Epithelial cell of prostate (primary cell): ENCODE results near the gene MARK3.

Experiments used
- DNase-seq: peaks from one replicate; pipeline ENCODE4 v3.0.0-alpha.2; 2011; ENCODE audit warnings: low read depth, low spot score
- H3K27ac ChIP-seq: fragments of 450-650 bp; 2 replicates; pipeline ENCODE4 v1.5.1; 2017; ENCODE audit warnings: mild to moderate bottlenecking

The MARK3 gene

DNA sequence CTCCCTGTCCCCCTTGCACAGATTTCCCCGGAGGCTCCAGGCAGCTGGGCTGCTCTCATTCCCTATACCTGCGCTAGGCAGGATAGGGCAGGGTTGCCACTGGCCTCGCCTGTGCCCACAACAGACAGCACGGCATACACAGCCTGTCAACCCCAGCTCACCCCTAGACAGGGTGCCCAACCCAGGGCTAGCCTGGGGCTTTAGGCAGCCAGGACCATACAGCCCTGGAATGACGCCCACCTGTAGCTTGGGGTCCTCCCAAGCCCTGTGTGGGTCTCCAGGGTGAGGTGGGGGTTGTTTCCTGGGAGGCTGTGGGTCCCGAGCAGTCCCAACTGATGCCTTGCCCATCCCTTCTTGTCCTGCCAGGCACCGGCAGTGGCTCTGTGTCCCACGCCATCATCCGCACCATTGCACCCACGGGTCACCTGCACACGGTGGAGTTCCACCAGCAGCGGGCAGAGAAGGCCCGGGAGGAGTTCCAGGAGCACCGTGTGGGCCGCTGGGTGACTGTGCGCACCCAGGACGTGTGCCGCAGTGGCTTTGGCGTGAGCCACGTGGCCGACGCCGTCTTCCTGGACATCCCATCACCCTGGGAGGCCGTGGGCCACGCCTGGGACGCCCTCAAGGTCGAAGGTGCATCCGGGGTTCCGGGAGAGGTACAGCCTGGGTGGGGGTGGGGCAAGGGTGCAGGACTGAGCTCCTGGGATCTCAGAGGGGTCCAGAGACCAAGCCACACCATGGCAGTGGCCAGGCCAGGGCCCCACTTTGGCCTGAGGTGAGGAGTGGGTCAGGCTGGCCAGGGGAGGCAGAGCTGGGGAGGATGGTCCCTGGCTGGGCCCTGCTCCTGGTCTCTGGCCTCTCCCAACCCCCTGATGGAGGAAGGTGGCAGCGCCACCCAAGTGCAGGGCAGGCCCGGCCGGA, 147.3 kb downstream of the MARK3 start:
- no peak overlapping the region for H3K27ac ChIP-seq
- no peak for DNase-seq

DNA sequence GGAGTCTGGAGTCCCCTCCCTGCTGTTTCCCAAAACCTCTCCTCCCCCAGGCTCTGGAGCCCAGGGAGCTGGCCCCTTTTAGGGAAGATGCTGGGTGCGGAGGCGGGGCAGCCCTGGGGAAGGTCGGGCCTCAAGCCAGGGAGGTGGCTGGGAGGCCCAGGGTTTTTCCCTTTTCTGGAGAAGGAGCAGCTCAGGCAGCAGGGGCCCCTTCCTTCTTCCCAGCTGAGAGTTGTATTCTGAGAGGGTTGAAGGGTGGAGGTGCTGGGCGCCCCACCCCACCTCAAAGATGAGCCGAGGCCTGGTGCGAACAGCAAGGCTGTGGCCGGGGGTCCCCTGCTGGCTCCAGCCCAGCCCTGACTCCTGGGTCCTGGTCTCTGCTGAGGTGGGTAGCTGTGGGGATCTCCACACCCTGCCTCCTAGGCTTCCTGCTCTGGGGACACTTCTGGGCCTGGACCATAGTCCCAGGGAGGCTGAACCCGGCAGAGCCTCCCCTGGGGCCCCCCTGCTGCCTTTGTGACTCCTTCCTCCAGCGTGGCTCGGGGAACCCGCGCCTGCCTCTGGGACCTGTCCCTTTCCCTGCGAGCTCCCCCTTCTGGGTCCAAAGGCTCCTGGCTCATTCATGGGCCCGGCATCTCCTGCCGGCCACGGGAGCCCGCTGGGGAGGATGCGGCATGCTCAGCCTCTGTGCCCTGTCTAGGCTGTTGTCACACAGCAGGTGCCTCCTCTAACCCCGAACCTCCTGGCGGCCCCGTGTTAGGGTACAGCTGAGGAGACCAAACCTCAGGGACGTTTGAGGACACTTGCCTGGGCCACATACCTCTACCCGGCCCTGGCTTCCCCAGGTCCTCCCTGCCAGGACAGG, 148.2 kb downstream of the MARK3 start:
- no peak overlapping the region for H3K27ac ChIP-seq
- no peak for DNase-seq

DNA sequence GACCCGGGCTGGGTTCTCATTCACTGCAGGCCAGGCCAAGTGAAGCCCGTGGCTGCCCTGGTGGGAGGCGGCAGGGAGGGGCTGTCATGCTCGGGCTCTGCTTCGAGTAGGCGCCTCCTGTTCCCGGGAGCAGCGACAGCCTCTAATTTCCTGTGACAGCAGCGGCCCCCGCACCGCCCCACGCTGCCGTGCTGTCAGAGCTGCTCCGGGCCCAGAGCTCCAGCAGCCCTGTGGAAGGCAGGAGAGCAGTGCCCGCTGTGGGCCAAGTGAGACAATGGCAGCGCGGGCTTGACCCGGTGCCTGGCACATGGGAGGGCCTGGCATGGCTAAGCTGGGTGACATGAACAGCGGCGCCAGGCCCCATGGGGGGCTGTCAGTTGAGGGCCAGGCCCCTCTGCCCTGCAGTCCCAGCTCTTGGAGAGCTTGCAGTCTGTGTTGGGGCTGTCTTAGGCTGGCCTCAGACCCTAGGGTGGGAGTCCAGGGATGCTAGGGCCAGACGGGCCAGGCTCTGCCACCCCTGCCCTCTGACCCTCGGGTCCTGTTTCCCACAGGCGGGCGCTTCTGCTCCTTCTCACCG, 148.9 kb downstream of the MARK3 start:
- H3K27ac ChIP-seq, result no peak overlapping the region
- DNase-seq, result no peak

DNA sequence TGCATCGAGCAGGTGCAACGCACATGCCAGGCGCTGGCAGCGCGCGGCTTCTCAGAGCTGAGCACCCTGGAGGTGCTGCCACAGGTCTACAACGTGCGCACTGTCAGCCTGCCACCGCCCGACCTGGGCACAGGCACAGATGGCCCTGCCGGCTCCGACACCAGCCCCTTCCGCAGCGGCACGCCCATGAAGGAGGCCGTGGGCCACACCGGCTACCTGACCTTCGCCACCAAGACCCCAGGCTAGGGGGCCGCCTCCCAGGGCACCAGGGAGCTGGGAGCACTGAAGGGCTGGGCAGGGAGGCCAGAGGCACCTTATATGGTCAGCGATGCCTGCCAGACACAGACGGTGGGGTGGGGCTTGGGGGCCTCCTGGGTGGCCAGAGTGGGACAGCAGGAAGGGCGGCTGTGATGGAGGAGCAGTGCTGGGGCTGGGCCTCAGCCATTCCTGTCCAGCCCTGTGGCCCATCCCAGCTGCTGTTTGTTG, 149.4 kb downstream of the MARK3 start:
- no peak overlapping the region for H3K27ac ChIP-seq
- DNase-seq, result no peak

DNA sequence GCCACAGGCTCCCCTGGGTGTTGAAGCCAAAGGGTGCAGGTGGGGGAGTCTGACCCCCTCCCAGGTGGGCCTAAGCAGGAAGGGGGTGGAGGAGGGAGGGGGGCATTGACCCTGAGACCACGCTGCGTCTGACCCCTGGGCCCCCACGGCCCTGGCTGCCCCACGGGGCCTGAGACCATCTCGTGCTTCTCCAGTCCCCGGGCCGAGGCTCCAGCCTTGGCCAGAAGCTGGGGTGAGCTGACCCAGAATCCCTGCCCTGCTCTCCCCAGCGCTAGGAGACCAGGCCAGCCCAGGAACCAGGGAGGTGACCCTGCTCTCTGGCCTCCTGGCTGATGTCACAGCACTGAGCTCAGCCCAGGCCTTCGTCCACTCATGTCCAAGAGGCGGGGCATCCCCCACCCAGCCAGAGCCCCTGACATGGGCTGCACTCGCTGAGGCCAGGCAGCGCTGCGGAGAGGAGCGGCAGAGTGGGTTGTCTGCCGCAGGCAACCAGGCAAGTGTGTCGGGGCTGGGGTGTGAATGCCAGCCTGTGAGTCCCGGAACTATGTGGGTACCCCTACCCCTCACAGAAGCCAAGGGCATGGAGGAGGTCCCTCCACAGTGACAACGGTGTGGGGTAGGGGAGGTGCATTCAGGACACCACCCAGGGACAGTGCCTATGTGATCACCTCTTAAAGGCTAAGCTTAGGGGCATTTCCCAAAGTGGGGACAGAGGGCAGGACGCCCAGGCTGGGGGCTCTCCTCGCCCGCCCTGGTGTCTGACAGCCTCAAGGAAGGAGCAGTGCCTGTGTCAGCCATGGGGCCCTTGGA, 150.1 kb downstream of the MARK3 start:
- H3K27ac ChIP-seq, result no peak overlapping the region
- DNase-seq, result no peak

DNA sequence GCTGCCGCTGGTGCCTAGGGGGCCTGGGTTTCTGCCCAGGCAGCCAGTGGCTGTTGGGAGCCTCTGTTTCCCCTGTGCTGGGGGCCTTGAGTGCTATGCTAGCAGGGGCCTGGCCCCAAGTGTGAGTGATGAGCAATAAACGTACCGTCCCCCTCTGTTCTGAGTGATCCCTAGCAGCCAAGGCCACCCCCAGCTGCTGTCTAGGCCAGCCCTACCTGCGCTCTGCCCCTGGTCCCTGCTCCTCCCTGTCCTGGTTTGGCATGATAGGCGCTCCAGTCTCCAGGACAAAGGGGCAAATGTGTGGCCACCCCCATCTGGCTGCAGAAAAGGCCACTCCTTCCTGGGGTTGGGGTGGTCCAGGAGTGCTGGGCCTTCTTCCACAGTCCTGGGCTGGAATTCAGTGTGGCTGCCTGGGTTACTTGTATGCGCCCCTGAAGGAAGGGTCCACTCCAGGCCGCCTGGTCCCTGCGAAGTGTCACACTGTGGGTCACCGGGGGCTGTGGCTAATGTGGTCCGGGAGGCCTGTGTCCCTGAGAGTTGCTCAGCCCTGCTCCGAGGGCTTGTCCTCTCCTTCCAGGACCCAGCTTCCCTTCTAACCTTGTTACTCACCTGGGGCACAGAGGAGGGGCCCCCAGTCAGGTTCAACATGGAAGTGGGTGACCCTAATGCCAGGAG, 150.8 kb downstream of the MARK3 start:
- no peak for DNase-seq
- H3K27ac ChIP-seq, result no peak overlapping the region

DNA sequence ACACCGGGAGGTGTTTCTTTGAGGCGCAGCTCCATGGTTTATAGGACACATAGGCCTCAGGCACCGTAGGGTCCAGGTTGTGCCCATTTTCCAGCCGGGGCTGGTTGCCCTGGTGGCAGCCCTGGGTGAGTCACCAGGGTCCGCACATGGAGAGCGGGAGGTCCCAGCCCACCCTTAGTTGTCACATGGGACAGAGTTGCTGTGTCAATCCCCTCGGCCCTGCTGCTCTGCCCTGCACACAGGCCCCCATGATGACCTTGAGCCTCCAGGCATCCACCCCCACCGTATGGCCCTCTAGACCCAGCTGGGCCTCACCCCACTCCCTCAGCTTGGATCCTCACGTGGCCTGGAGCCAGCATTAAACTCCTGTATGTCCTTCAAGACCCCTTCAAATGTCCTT, 151.5 kb downstream of the MARK3 start:
- no peak for DNase-seq
- peak overlapping the region; percentile 42 for H3K27ac ChIP-seq

DNA sequence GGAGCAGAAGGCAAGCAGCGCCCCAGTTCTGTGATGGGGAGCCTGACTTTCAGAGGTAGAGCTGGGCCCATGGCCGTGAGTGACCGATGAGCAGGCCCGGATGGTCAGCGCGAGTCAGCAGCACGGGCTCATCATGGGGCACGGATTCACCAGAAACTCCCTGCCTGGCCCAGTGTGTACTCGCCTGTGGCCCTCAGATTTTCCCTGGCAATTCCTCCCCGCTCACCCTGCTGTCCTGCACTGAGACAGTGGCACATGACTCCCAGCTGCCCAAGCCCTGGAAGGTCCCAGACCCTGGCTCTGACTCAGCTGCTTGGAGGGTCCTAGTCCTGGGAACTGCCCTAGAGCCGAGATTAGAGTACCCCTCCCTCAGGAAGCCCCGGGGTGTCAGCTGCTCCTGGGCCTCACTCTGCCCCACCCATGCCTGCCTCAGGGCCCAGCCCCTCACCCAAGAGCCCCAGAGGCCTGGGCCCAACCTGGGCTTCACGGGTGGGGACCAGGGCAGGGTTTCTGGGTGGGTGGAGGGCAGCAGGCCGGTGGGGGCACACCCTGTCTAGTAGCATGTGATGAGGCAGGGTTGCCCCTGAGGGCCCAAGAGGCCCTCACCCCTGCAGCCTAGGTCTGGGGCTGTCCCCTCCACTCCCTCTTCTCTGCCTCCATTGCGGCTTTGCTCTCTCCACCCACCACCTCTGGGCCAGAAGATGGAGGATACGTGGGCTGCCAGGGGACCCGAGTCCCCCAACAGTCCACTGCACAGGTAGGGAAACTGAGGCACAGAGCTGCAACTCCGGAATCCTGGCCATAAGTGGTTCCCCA, 152.2 kb downstream of the MARK3 start:
- DNase-seq, result no peak
- H3K27ac ChIP-seq, result peak overlapping the region; percentile 42

DNA sequence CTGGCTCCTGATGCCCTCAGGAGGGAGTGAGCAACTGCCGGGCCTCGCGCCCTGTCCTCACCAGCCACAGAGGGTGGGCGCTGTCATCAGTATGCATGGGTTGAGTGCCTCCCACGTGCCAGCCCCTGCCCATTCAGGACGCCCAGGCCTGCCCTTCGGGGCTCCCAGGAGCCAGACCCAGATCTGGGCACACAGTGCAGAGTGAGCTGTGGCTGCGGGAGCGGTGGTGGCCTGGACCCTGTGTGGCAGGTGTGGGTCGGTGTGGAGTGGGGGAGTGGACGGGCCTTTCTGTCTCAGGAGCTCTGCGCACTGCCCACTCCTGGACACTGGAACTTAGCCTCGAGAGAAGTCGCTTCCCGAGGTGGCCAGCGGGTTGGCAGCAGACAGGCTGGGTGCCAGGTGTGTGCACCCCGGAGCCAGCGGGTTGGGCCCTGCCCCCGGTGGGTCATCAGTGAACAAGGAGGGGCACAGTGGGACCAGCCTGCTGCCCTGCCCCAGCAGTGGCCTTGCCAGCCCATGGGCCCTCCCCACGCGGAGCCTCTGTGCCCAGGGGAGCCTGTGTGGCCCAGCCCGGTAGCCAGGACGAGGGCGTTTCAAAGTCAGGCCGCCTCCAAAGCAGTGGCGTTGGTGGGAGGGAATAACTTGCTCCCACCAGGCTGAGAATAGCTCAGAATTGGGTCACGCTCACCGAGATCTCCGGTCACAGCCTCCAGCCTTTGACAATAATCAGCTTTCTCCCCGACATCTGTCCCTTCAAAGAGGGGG, 153.3 kb downstream of the MARK3 start:
- DNase-seq, result no peak
- peak overlapping the region; percentile 99 for H3K27ac ChIP-seq

DNA sequence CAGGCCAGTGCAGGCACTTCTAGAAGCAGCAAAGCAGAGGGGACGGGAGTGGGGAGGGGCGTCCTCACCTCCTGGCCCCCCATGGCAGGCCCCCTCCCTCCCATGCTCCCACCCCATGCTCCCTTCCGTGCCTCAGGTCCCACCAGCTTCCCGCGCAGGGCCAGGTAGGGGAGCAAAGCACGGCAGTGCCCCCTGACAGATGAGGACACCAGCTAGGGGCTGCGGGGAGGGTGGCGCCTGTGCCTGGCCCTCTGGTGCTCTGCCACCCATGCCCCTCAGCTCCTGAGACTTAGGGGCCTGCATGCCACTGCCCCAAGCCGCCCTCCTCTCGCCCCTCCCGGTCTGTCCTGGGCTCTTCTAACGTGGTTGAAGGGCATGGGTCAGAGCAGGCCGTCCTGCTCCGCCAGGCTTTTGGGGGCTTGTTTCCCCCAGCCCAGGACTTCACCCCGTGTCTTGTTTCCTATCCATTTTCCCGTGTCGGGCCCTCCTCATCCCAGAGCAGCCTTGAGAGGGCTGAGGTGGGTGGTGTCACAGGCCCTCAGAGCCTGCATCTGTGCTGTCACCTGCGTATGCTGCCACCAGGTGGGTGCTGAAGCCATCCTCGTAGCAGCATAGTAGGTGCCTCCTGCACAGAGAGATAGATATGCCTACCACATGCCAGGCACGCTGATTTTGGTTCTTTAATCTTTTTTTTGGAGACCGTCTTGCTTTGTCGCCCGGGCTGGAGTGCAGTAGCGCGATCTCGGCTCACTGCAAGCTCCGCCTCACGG, 154.0 kb downstream of the MARK3 start:
- H3K27ac ChIP-seq, result peak overlapping the region; percentile 99

DNA sequence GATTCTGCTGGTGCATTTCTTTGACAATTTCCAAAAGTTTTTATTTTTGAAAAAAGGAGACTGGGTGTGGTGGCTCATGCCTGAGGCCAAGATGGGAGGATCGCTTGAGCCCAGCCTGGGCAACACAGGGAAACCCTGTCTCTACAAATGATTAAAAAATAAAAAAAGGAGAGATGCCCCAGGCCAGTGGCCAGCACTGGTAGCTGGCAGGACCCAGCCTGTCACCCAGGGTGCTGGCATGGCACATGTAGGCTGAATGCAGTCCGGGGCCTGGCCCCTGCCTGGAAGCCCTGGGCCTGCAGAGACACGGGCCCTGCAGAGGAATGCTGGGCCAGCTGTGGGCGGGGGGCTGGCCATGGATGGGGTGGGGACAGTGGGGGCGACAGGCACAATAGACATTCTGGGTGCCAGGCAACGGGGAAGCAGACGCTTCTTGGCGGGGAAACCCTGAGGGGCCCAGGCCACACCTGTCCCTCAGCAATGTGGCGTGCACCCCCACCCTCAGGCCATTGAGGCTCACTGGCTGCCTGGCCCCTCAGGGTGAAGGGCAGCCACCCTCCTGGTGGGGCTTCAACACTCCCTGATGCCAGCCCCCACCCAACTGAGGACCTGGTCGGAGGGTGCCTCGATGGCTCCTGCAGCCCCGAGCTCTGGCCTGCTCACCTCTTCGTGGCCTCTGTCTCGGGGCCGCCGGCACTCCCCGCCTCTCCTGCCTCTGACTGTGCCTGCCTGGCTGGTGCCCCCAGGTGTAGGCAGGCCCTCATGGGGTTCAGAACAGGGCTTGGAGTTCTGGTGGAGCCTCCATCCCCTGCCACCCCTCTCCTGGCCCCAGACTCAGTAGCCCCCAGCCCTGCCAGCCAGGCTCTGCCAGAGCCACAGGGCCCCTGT, 155.8 kb downstream of the MARK3 start:
- H3K27ac ChIP-seq, result peak overlapping the region; percentile 99
- no peak for DNase-seq

More for the DNA sequence above, 154.0 kb downstream of the MARK3 start:
- DNase-seq, result no peak

DNA sequence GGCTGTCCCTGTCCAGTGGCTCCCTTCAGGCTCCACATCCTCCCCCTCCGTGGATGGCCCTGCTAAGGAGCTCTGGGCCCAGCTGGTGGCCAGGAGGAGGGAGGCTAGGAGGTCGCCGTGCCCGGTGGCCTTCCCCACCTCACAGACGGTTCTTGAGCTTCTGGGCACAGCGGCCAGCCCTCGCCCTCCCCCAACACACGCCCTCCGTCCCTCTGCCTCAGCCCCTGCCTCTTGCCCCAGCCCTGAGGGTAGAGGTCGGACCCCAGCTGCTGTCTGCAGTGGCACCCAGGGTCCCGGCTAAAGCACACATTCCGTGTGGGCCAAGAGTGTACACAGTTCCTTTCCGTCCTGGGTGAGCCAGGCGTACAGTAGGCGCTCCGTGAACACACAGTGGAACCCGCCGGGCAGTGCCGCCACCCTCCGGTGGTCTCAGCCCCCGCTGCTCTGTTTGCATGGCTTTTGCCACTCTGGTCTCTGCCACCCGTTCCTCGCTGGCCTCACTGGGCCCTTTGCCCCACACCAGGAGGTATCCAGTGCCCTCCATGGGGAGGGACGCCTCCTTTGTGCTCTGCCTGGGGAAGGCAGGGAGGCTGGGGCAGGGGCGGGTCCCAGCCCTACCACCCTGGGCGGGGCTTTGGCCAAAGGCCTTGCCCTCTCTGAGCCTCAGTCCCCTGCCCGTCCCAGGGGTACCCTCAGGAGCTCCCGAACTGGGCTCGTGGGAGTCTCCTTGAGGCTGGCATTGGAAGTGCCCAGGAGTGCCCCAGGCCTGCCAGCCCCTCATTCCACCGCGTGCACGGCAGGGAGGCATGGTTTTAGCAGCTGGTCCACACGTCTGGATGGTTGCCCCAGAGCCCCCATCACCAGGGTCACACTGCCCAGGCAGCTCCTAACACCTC, 156.7 kb downstream of the MARK3 start:
- DNase-seq, result no peak
- peak overlapping the region; percentile 99 for H3K27ac ChIP-seq

DNA sequence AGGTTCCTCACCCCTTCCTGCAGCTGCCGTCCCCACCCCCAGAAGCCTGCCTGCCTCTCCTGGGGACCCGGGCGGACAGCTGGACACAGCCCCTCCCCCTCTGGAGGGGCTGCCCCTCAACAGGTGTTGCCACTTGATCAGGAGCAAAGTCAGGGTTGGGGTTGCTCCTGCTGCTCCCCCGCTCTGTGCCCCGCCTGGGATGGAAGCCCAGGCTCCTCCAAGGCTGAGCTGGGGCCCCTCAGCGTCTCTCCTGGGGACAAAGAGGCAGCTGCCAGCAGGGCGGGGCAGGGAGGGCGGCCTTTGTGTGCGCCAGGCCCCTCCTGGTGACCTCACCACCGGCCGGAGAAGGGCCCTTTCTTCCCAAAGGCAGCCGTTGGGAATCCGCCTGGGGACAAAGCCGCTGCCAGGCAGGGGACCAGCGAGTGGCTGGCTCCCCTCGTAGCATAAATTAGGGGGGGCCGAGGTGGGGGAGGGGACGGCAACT, 157.4 kb downstream of the MARK3 start:
- DNase-seq, result no peak
- peak overlapping the region; percentile 99 for H3K27ac ChIP-seq

DNA sequence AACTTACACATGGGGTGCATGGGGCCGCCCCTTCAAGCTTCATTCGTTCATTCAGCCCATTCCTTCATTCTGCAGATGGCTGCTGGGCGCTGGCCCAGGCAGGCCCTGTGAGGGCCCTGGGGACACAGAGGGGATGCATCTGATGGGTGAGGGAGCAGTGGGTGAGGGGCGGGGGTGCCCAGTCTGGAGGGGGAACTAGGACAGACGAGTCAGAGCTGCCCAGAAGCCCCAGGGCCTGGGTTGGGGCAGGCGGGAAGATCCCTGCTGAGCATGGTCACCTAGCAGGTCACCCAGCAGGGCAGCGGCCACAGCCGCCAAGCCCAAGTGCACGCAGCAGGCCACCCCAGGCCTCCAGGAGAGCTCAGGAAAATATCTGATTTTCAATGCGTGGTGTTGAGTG, 157.9 kb downstream of the MARK3 start:
- no peak overlapping the region for H3K27ac ChIP-seq
- DNase-seq, result no peak
